HG03354 (cell line): ENCODE data around the gene NYNRIN.
"Not testable (repeated sequence)": the region's sequence is repeated elsewhere in the genome, so short reads cannot be mapped to it uniquely, and the experiment has no call there.

Experiments
- ATAC-seq: cut with Tn5 transposase; IDR thresholded peaks from one replicate; pipeline ENCODE4 v1.9.1; 2021; ENCODE audit warnings: mild to moderate bottlenecking; ENCODE audit not compliant: unreplicated experiment, poor library complexity, severe bottlenecking

NYNRIN gene

GRCh38 chr14:24440606-24441399 lies 42.0 kb downstream of the NYNRIN start:
- no peak for ATAC-seq

GRCh38 chr14:24441485-24441884 lies 42.7 kb downstream of the NYNRIN start:
- ATAC-seq, result no peak

GRCh38 chr14:24441904-24442239 lies 43.1 kb downstream of the NYNRIN start:
- ATAC-seq, result no peak

GRCh38 chr14:24442240-24443052 lies 43.6 kb downstream of the NYNRIN start, which contains the start of gene SDR39U1:
Gene SDR39U1 (minus strand): TSS chr14:24442776. CDS start chr14:24442769, 7 bp downstream.
- peak; percentile 91 for ATAC-seq

- no peak for ATAC-seq
Measured at GRCh38 chr14:24443053-24443665, 44.4 kb downstream of the NYNRIN start.

GRCh38 chr14:24450828-24451227 lies 52.0 kb downstream of the NYNRIN start:
- ATAC-seq, result not testable (repeated sequence)

DNA sequence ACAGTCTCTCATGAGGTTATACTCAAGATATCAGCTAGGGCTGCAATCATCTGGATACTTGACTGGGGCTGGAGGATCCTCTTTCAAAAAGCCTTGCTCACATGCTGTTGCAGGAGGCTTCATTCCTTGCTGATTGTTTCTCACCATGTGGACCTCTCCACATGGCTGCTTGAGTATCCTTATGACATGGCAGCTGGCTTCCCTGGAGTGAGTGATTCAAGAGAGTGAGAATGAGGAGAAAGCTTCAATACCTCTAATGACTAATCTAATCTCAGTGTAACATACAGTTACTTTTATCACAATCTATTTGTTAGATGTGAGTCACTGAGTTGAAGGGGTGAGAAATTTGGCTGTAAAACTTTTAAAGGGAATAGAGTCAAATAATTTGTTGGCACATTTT lies 58.2 kb downstream of the NYNRIN start:
- ATAC-seq, result no peak

- no peak for ATAC-seq
Measured at GRCh38 chr14:24458736-24459135, 59.9 kb downstream of the NYNRIN start.

GRCh38 chr14:24459331-24459730 lies 60.5 kb downstream of the NYNRIN start:
- no peak for ATAC-seq

DNA sequence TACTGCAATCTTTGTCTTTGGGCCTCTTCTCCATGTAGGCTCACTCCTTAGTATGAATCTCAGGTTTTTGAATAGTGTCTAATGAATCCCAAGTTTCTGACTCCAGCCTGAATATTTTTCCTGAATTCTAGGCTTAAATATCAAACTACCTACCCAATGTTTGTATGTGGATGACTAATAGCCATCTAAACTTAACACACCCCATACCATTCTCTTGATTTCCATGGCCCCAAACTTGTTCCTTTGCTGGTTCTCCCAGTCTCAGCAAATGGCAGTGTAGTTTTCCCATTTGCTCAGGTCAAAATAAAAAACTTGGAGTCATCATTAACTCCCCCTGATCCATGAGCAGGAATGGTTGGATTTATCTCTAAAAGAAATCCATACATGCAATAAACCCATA lies 62.5 kb downstream of the NYNRIN start:
- no peak for ATAC-seq

DNA sequence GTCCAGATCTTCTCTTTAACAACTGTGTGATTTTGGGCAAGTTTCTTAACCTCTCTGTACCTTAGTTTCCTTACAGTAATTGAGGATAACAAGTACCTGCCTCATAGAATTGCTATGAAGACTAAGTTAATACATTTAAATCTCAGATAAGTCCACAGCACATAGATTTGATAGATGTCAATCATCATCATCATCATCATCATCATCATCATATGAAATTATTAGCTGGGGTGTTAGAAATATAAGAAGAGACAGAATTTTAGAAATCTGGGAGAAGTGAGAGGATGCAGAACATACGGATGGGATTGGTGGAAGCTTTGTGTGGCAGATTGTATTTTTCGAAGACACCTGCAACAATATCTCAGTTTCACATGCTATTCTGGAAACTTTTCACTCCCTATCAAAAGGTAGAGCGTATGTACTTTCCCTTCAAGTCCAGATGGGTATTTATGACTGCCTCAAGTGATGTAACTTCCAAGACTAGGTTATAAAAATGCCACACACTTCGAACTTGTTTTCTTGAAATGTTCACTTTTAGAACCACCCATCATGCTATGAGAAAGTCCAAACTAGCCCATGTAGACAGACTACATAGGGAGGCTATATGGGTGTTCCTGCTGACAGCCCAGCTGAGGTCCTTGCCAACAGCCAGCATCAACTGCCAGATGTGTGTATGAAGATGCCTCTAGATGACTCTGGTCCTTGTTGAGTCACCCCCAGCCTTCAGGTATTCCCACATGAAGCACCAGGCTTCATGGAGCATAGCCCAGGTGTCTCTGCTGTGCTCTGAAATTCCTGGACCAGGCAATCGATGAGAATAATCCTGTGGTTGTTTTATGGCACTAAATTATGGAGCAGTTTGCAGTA lies 64.4 kb downstream of the NYNRIN start:
- ATAC-seq, result no peak

DNA sequence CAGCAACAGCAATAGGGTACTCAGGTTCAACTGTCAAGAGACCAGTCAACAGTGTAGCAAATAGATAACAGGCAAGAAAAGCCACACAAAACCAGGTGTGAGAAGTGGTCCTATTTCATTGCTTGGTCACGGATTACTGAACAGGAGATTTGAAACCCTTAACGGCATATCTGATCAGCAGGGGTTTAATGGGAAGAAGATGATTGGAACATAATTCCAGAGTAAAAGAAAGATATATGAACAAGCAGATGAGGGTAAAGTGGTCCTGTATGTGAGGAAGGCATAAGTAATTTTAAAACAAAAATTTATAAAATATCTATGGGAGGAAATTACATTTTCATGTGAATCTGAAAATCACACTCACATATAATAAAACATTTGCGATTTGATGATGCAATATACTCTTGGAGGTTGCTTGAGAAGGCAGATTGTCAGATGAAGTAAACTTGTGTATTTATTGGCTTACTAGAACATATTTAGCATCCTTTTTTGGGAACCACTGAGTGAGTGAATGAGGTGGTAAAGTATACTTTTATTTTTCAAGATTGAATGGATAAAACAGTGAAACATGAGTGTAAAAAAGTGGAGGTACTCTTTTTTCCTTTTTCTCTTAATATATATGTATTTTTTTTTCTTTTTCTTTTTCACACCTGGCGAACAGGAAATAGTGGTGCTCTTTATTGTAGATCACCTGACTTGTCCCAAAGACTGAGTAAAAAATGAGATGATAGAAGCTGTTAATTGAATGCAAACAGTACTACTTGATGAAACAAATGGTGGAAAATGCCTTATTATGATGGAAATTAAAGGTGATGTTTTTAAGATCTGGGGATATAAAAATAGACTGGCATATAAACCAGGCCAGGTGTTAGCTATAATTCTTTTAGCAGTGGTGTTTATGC lies 65.3 kb downstream of the NYNRIN start:
- no peak for ATAC-seq

DNA sequence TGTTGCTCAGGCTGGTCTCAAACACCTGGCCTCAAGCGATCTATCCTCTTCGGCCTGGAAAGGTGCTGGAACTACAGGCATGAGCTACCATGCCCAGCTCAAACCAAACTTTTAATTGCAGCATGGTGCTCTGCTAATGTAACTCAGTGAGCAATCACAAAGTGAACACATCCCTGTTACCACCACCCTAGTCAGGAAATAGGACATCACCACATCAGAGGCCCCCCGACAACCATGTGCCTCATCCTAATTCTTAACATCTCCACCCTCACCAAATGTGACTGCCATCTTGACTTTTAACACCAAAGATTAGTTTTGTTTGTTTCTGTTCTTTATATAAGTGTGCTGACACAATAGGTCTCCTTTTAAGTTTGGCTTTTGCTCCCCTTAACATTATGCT lies 66.6 kb downstream of the NYNRIN start:
- ATAC-seq, result no peak

DNA sequence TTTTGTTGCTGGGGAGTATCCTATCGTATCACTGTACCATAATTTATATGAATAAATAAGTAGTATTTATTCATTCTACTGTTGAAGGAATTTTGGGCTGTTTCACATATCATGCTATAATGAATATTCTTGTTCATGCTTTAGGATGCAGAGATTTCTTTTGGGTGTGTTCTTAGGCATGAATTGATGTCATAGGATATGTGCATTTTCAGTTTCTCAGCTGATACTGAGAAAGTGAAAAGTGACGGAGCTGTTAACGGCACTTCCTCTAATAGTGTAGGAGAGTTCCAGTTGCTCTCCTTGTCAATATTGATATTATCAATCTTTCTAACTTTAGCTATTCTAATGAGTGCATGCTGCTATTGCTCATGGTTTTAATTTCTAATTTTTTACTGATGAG lies 67.0 kb downstream of the NYNRIN start:
- no peak for ATAC-seq
